GM19452 (cell line): Measurements from ENCODE around the gene MS4A15.
A peak's percentile ranks its signal among the peaks of the same experiment; 100 is the strongest.
"Not testable (repeated sequence)": the region's sequence is repeated elsewhere in the genome, so short reads cannot be mapped to it uniquely, and the experiment has no call there.

Source experiments
- ATAC-seq: cut with Tn5 transposase; IDR thresholded peaks from one replicate; pipeline ENCODE4 v1.9.1; 2021; ENCODE audit not compliant: unreplicated experiment

Gene MS4A15

GRCh38 chr11:60753309-60753708, 3.4 kb upstream of the MS4A15 start:
- ATAC-seq, result no peak

DNA sequence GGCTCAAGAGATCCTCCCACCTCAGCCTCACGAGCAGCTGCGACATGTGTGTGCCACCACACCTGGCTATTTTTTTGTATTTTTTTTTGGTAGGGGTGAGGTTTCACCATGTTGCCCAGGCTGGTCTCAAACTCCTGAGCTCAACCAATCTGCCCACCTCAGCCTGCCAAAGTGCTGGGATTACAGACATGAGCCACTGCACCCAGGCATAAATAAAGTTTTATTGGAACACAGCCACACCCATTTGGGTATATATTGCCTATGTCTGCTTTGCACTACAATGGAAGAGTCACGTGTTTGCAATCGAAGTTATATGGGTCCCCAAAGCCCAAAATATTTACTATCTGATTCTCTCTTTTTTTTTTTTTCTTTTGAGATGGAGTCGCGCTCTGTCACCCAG, 1.8 kb upstream of the MS4A15 start:
- ATAC-seq, result no peak

GRCh38 chr11:60757231-60757800, 649 bp downstream of the MS4A15 start:
- ATAC-seq, result no peak

- not testable (repeated sequence) for ATAC-seq
These were observed 2.0 kb downstream of the MS4A15 start for GRCh38 chr11:60758671-60759070.

GRCh38 chr11:60759438-60760225, 3.0 kb downstream of the MS4A15 start:
- ATAC-seq, result not testable (repeated sequence)

- no peak for ATAC-seq
These were observed 4.9 kb downstream of the MS4A15 start for GRCh38 chr11:60761436-60762190.

GRCh38 chr11:60762851-60763691, 6.4 kb downstream of the MS4A15 start:
- ATAC-seq, result peak; percentile 73

GRCh38 chr11:60763692-60764369, 7.2 kb downstream of the MS4A15 start:
- no peak for ATAC-seq

- no peak for ATAC-seq
These were observed 8.2 kb downstream of the MS4A15 start for GRCh38 chr11:60764879-60765278.

- ATAC-seq, result no peak
These were observed 8.7 kb downstream of the MS4A15 start for GRCh38 chr11:60765355-60765754.

DNA sequence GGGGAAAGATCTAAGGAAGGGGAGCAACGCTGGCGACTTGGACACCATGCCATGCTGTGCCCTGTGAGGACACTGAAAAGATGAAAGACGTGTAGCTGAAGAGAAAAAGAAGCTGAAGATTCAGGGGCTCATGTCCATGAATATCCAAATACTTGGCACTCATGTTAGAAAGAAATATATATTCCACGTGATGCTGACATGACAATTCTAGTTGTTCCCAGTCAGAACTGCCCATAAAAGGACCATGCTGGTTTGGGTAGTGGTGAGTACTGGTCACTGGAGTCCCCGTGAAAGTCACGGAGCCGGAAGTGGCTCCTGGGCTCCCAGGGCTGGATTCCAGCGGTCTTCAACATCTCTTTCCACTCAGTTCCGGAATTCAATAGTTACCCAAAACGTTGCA, 9.9 kb downstream of the MS4A15 start:
- ATAC-seq, result no peak

GRCh38 chr11:60767388-60767811, 10.7 kb downstream of the MS4A15 start:
- no peak for ATAC-seq

GRCh38 chr11:60768202-60768601, 11.5 kb downstream of the MS4A15 start:
- ATAC-seq, result no peak

GRCh38 chr11:60769273-60769672, 12.6 kb downstream of the MS4A15 start:
- ATAC-seq, result no peak

DNA sequence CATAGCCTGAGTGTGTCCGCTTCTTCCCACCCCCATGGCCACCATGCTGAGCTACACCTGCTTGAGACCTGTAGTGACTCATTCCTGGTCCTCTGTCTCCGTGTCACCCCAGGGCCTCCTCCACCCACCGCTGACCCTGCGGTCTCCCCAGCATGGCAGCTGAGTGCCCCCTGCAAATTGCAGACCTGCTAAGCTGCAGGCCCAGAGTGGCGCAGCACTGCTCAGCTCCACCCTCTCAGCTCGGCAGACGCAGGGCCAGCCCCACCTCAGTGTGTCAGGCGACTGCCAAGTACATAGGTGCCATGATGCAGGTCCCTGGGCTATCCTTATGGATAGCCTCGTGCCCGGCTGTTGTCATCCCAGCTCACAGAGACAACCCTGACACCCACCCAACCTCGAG, 13.1 kb downstream of the MS4A15 start:
- no peak for ATAC-seq

GRCh38 chr11:60771146-60771545, 14.5 kb downstream of the MS4A15 start:
- no peak for ATAC-seq

- peak; percentile 39 for ATAC-seq
These were observed 15.3 kb downstream of the MS4A15 start for GRCh38 chr11:60771879-60772525.

- ATAC-seq, result no peak
These were observed 16.0 kb downstream of the MS4A15 start for GRCh38 chr11:60772666-60773065.

DNA sequence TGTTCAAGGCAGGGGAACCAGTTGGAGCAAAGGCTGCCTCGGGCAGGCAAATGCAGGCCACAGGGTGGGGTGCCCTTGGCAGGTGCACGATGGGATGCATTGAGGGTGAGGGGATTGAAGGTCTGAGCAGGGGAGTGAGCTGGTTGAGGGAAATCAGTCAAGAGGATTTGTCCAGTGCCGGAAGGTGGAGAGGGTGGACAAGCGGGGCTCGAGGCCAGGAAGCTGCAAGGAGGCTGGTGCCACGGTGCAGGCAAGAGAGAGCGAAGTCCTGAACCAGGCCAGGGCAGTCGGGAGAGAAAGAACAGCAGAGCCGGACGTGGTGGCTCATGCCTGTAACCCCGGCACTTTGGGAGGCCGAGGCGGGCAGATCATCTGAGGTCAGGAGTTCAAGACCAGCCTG, 18.1 kb downstream of the MS4A15 start:
- ATAC-seq, result no peak

DNA sequence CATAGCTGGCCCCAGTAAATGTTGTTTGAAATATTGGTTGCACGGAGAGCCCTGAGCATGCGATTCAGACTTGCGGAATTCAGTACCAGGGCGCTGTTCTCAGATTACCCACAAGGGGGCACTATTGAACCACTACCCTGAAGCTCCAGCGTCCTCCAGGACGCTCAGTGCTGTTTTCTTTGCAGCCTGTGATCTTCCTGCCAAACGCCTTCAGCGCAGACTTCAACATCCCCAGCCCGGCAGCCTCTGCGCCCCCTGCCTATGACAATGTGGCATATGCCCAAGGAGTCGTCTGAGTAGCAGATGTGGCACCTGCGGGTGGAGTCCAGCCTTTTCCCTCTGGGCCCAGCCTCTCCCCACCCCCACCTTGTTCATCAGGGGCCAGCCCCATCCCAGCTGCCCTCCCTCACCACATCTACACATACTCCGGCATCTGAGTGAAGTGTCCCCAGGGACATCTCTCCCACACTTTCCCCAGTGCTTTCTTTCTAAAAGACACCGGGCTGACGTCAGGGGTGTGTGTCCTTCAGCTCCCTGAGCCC, 18.8 kb downstream of the MS4A15 start:
- peak; percentile 70 for ATAC-seq
